Measurements from ENCODE around the gene DUSP7. TPM values are rescaled to one million over a fixed set of nuclear protein-coding genes. Genes with fewer than 3 reads are reported as not detected.
"Not testable (repeated sequence)": the region's sequence is repeated elsewhere in the genome, so short reads cannot be mapped to it uniquely, and the experiment has no call there.

DUSP7 gene
- total RNA-seq, 1 donor from 2014 or later = 24.9 TPM

DNA sequence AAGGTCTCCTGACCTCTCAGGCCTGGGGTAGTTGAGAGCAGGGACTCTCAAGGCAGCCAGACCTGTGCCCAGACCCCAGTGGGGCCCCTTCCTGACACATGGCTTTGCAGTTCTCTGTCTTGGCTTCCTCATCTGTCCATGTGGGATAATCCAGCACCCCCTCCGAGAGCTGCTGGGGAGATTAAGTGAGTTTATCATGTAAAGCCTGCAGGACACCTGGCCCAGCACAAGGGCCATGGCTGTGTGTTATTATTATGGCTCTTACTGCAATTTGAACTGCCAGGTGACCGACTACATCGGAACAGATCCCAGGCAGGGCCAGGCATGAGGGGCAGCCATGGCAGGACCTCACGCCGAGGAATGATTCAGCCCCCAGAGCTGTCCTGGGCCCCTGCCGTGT is 12.6 kb downstream of the DUSP7 start:
- H3K27ac ChIP-seq (ENCODE audit: low read depth, low read length) = no peak overlapping the region
- Mint-ChIP-seq H3K4me3 (ENCODE audit: unreplicated experiment) (no peak overlapping the region), H3K27ac (ENCODE audit: unreplicated experiment) (no peak overlapping the region), H3K9me3 (ENCODE audit: unreplicated experiment) (no peaks in the 10 kb centered on the region), H3K36me3 (ENCODE audit: low read depth, unreplicated experiment) (no peaks in the 10 kb centered on the region), H3K27me3 (ENCODE audit: low read depth, unreplicated experiment) (peaks cover 12% of the 10 kb centered on the region), H3K4me1 (ENCODE audit: low read depth, unreplicated experiment) (peaks cover 21% of the 10 kb centered on the region)
- no peaks in the 10 kb centered on the region for H3K27me3 ChIP-seq (ENCODE audit: insufficient read depth, low read length)
- H3K9me3 ChIP-seq (ENCODE audit: insufficient read depth, low read depth, low read length) = no peaks in the 10 kb centered on the region
- no peak overlapping the region for H3K4me3 ChIP-seq (ENCODE audit: insufficient read depth, low read depth, low read length)
- no peak for FAIRE-seq
- H3K4me2 ChIP-seq (ENCODE audit: low read length) = no peak overlapping the region
- H3K9ac ChIP-seq (ENCODE audit: low read length) = no peak overlapping the region
- no peaks in the 10 kb centered on the region for H4K20me1 ChIP-seq (ENCODE audit: insufficient read depth, low read length)
- peaks cover 46% of the 10 kb centered on the region for H3K4me1 ChIP-seq (ENCODE audit: insufficient read depth, low read length)
- H3K79me2 ChIP-seq (ENCODE audit: insufficient read depth, low read length) = peaks cover 13% of the 10 kb centered on the region
- H2AFZ ChIP-seq (ENCODE audit: low read depth, low read length) = peak overlapping the region; percentile 44
- DNase-seq (ENCODE audit: low read depth) = no peak
- peaks cover 5% of the 10 kb centered on the region for H3K36me3 ChIP-seq (ENCODE audit: insufficient read depth, low read length)
- no peak for TF ChIP-seq EZH2 (IDR thresholded peaks at IDR 0.05; ENCODE audit: insufficient read depth, low read length)
- no peak for TF ChIP-seq CTCF (IDR thresholded peaks at IDR 0.05; ENCODE audit: insufficient read depth, low read depth, low read length)

DNA sequence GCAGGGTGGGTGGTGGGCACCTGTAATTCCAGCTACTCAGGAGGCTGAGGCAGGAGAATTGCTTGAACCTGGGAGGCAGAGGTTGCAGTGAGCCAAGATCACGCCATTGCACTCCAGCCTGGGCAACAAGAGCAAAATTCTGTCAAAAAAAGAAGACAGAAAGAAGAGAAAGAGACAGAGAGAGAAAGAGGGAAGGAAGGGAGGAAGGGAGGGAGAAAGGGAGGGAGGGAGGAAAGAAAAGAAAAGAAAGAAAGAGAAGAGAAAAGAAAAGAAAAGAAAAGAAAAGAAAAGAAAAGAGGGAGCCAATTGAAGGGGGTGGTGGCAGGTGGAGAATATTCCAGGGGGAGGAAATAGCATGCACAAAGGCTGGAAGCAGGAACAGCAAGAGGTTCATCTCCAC is 13.3 kb downstream of the DUSP7 start:
- peaks cover 18% of the 10 kb centered on the region for H3K4me1 Mint-ChIP-seq (ENCODE audit: low read depth, unreplicated experiment)
- H4K20me1 ChIP-seq (ENCODE audit: insufficient read depth, low read length); H3K9me3 ChIP-seq (ENCODE audit: insufficient read depth, low read depth, low read length); H3K27ac Mint-ChIP-seq (ENCODE audit: unreplicated experiment); H3K9ac ChIP-seq (ENCODE audit: low read length); H3K4me3 ChIP-seq (ENCODE audit: insufficient read depth, low read depth, low read length); H3K4me2 ChIP-seq (ENCODE audit: low read length); FAIRE-seq; H3K4me3 Mint-ChIP-seq (ENCODE audit: unreplicated experiment); H3K27me3 ChIP-seq (ENCODE audit: insufficient read depth, low read length); H3K79me2 ChIP-seq (ENCODE audit: insufficient read depth, low read length); H2AFZ ChIP-seq (ENCODE audit: low read depth, low read length); H3K9me3 Mint-ChIP-seq (ENCODE audit: unreplicated experiment); H3K27ac ChIP-seq (ENCODE audit: low read depth, low read length); H3K36me3 ChIP-seq (ENCODE audit: insufficient read depth, low read length); DNase-seq (ENCODE audit: low read depth); H3K36me3 Mint-ChIP-seq (ENCODE audit: low read depth, unreplicated experiment): not testable (repeated sequence)
- peaks cover 40% of the 10 kb centered on the region for H3K4me1 ChIP-seq (ENCODE audit: insufficient read depth, low read length)
- H3K27me3 Mint-ChIP-seq (ENCODE audit: low read depth, unreplicated experiment) = peaks cover 17% of the 10 kb centered on the region

DNA sequence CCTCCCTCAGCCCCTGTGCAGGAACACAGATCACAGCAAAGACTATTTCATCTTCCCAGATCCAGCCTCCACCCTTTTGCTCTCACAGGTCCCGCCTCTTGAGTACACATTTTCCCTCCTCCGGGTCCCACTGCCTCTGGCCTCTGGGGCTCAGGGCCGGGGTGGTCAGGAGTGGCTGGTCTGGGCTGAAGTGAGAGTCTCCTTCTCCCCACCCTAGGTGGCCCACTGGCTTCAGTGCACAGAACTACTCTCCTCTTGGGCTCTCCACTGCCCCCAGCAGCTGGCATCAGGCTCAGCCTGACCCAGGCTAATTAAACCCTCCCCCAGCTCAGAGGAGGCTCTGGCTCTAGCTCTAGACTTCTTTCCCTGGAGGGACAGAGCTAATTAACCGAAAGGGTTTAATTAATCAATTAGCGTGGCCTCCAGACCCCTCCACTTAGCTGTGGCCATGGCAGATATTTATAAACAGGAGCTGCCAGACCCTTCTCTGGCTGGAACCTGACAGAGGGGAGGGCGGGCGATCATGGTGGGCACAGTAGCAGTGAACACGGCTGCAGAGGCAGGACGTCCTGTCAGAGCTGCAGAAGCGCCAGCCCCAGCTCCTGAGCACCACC is 15.1 kb downstream of the DUSP7 start:
- H3K27ac ChIP-seq (ENCODE audit: low read depth, low read length) = no peak overlapping the region

More for the DNA sequence above, 15.1 kb downstream of the DUSP7 start:
- DNase-seq (ENCODE audit: low read depth) (no peak), FAIRE-seq (no peak)
- Histone ChIP-seq H4K20me1 (ENCODE audit: insufficient read depth, low read length) (no peaks in the 10 kb centered on the region), H3K4me1 (ENCODE audit: insufficient read depth, low read length) (peaks cover 22% of the 10 kb centered on the region), H3K4me2 (ENCODE audit: low read length) (no peak overlapping the region), H3K9me3 (ENCODE audit: insufficient read depth, low read depth, low read length) (no peaks in the 10 kb centered on the region), H3K27me3 (ENCODE audit: insufficient read depth, low read length) (no peaks in the 10 kb centered on the region), H3K4me3 (ENCODE audit: insufficient read depth, low read depth, low read length) (no peak overlapping the region), H3K36me3 (ENCODE audit: insufficient read depth, low read length) (no peaks in the 10 kb centered on the region), H3K9ac (ENCODE audit: low read length) (no peak overlapping the region), H2AFZ (ENCODE audit: low read depth, low read length) (no peak overlapping the region), H3K79me2 (ENCODE audit: insufficient read depth, low read length) (no peaks in the 10 kb centered on the region)
- Mint-ChIP-seq H3K4me3 (ENCODE audit: unreplicated experiment) (no peak overlapping the region), H3K9me3 (ENCODE audit: unreplicated experiment) (no peaks in the 10 kb centered on the region), H3K4me1 (ENCODE audit: low read depth, unreplicated experiment) (peaks cover 9% of the 10 kb centered on the region), H3K27me3 (ENCODE audit: low read depth, unreplicated experiment) (peaks cover 17% of the 10 kb centered on the region), H3K36me3 (ENCODE audit: low read depth, unreplicated experiment) (no peaks in the 10 kb centered on the region), H3K27ac (ENCODE audit: unreplicated experiment) (no peak overlapping the region)
- no peak for TF ChIP-seq CTCF (IDR thresholded peaks at IDR 0.05; ENCODE audit: insufficient read depth, low read depth, low read length)
- no peak for TF ChIP-seq EZH2 (IDR thresholded peaks at IDR 0.05; ENCODE audit: insufficient read depth, low read length)
